GM19324 (cell line): ENCODE results near the gene ATXN10.

Experiments
- ATAC-seq: cut with Tn5 transposase; IDR thresholded peaks from one replicate; pipeline ENCODE4 v1.9.1; 2021; ENCODE audit warnings: mild to moderate bottlenecking, moderate library complexity; ENCODE audit not compliant: unreplicated experiment, low FRiP score

ATXN10 gene

GRCh38 chr22:45867906-45868555 is 196.4 kb downstream of the ATXN10 start:
- ATAC-seq: no peak

GRCh38 chr22:45868571-45869339 is 197.1 kb downstream of the ATXN10 start:
- ATAC-seq: no peak

GRCh38 chr22:45869340-45869847 is 197.8 kb downstream of the ATXN10 start:
- no peak for ATAC-seq

- no peak for ATAC-seq
These were observed 198.4 kb downstream of the ATXN10 start for GRCh38 chr22:45870011-45870410.

DNA sequence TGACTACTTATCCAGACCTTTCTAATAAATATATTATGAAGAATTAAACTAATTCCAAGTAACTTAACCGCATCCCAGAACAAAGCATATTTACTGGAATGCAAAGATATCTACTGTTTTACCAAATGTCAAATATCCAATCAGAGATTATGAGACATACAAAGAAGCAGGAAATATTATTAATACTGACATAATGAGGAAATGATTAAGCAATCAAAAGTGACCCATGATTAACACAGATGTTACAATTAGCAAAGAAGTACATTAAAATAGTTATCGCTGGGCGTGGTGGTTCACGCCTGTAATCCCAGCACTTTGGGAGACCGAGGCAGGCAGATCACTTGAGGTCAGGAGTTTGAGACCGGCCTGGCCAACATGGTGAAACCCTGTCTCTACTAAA is 200.1 kb downstream of the ATXN10 start:
- no peak for ATAC-seq

GRCh38 chr22:45872659-45873263 is 201.1 kb downstream of the ATXN10 start:
- no peak for ATAC-seq

DNA sequence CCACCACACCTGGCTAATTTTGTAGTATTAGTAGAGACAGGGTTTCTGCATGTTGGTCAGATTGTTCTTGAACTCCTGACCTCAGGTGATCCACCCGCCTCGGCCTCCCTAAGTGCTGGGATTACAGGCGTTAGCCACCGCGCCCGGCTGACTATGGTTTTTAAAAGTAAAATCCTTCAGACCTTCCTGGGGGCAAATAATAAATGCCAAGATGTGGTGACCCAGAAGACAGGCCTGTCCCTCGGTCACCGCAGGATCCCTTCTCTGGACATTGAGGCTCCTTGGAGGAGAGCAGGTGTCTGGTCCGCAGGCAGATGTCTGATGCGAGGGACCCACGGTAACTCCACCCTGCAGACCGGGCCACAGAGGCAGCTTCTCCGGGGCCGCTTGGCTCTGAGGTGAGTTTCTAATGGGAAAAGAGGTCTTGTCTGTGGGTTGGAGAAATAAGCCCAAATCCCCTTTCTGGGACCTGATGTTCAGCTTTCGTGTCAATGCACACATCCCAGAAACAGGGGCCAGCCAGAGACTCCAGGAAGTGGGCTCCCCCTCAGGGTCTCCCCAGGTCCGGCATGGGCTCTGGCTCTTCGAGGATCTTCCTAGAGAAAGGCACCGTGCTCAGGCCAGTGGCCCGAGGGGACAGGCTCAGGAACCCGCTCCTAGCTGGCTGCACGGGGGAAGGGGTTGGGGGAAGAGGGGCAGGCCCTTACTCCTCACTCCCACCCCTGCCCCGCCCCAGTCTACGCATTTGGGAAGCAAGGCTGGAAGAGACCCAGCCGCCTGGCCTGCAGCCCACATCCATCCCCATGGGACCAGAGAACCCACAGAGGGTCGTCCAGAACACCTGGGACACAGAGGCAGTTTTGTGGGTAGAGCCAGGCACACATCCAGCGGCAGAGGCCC is 204.8 kb downstream of the ATXN10 start:
- ATAC-seq: no peak

DNA sequence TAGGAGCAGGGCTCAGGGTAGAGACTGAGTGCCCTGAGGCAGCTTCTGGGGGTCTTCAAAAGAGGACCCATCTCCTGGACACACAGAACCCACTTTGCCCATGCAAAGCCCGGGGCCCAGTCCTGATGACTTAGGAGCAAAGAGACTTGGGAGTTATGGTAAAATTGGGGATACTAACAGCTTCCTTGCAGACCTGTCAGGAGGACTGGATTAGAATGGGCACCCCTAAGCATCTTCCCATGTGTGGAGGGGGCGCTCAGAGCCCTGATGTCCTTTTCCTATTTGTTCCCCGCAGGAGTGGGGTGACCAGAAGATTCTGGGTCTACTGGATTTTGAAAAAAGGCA is 205.4 kb downstream of the ATXN10 start:
- no peak for ATAC-seq

DNA sequence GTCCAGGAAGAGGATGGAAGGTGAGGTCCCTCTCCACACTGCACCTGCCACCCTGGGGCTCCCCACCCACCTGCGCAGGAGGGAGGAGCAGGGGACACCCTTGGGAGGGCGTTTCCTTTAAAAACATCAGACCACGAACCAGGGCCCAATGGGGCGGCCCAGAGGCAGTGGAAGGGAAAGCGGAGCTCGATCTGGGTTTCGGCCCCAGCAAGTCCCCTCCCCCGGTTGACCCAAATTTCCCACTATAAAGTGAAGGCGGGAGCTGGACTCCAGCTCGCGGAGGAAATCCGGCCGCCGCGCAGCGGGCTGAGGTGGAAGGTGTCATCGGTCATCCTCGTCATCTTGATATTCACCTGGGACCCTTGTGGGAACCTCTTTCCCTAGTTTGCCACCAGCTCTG is 206.0 kb downstream of the ATXN10 start:
- ATAC-seq: no peak

GRCh38 chr22:45878051-45878781 is 206.6 kb downstream of the ATXN10 start:
- no peak for ATAC-seq

- no peak for ATAC-seq
These were observed 207.4 kb downstream of the ATXN10 start for GRCh38 chr22:45878901-45879551.

DNA sequence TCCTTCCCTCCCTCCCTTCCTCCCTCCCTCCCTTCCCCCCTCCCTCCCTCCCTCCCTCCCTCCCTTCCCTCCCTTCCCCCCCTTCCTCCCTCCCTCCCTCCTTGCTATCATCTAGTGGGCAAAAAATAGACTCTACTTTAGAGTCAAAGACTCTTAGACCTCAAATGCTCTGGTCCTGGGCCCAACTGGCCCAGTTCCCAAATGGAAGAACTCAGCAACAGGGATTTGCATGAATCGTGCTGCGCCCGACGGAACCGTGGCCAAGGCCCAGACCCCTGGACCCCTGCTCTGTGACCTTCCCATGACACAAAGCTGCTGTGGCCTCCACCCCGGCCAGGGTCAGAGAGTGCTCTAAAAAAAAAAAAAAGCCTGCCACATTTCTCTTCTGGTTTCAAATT is 207.9 kb downstream of the ATXN10 start:
- no peak for ATAC-seq

DNA sequence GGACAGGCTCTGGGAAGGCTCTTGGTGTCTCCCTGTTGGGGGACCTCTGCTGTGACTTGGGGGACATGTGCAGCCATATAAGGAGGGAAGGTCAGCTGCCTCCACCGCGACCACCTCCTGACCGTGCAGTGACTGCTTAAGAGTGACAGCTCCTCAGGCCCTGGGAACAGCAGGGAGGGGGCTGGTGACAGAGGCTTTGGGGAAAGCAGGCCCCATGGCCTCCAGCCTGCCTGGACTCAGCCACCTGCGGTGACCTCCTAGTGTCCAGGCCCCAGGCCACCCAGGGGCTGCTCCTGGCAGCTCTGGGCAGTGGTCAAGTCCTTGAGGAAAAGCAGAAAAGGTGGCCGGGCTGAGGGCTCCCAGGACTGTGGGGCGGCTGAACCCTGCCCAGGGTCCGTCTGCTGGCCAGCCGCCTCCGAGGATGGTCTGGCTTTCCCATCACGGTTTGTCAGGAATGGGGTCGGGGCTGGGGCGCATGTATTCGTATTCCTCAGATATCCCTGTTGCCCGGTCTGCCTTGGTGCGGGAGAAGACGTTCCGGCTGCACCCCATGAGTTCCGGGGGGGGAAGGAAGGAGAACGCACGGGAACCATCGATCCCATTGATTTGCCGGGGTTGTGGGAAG is 208.6 kb downstream of the ATXN10 start:
- ATAC-seq: no peak

GRCh38 chr22:45880716-45881523 is 209.3 kb downstream of the ATXN10 start:
- ATAC-seq: no peak

- no peak for ATAC-seq
These were observed 209.9 kb downstream of the ATXN10 start for GRCh38 chr22:45881524-45881875.

GRCh38 chr22:45882881-45883810 is 211.5 kb downstream of the ATXN10 start:
- no peak for ATAC-seq

GRCh38 chr22:45883811-45884170 is 212.2 kb downstream of the ATXN10 start:
- ATAC-seq: no peak
